Fibroblast of lung (primary cell): ENCODE measurements around the gene LIPH.

Experiments
- EZH2 ChIP-seq: IDR thresholded peaks from 2 replicates; pipeline ENCODE4 v1.5.1; 2012; ENCODE audit warnings: low read length, control low read depth, mild to moderate bottlenecking; ENCODE audit errors: missing control alignments
- TF ChIP-seq, protein P1 (sequence below), 2 donors: IDR thresholded peaks in 1 of 2; conservative IDR thresholded peaks in 1 of 2; 1 replicate in 1 of 2; 2 replicates in 1 of 2; pipeline ENCODE4 v1.5.1; 2011 to 2012; ENCODE audit warnings: low read length in 2 of 2, control low read depth in 1 of 2, inconsistent platforms in 1 of 2, low read depth in 1 of 2, mild to moderate bottlenecking in 1 of 2

DNA sequence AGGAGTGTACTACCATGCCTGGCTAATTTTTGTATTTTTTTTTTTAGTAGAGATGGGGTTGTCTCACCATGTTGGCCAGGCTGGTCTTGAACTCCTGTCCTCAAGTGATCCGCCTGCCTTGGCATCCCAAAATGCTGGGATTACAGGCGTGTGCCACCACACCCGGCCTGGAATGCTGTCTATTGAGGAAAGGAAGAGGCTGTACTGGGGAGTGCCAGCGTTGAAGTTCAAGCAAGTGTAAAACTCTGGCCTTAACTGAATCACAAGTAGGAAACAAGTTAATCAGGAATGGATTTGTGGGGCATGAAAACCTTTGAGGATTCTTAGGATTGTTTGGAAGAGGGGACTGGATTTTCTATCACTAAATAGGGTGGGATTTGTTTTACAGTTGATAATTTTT, 32.3 kb upstream of the LIPH start:
- TF ChIP-seq, protein P1, sequence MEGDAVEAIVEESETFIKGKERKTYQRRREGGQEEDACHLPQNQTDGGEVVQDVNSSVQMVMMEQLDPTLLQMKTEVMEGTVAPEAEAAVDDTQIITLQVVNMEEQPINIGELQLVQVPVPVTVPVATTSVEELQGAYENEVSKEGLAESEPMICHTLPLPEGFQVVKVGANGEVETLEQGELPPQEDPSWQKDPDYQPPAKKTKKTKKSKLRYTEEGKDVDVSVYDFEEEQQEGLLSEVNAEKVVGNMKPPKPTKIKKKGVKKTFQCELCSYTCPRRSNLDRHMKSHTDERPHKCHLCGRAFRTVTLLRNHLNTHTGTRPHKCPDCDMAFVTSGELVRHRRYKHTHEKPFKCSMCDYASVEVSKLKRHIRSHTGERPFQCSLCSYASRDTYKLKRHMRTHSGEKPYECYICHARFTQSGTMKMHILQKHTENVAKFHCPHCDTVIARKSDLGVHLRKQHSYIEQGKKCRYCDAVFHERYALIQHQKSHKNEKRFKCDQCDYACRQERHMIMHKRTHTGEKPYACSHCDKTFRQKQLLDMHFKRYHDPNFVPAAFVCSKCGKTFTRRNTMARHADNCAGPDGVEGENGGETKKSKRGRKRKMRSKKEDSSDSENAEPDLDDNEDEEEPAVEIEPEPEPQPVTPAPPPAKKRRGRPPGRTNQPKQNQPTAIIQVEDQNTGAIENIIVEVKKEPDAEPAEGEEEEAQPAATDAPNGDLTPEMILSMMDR (conservative IDR thresholded peaks at IDR 0.05 in 1 of 2, IDR thresholded peaks at IDR 0.05 in 1 of 2; ENCODE audit: low read depth in 1 of 2, low read length in 2 of 2): no peak
- TF ChIP-seq EZH2: no peak
